ENCODE results near the gene CACNA1G.

Gene CACNA1G

DNA sequence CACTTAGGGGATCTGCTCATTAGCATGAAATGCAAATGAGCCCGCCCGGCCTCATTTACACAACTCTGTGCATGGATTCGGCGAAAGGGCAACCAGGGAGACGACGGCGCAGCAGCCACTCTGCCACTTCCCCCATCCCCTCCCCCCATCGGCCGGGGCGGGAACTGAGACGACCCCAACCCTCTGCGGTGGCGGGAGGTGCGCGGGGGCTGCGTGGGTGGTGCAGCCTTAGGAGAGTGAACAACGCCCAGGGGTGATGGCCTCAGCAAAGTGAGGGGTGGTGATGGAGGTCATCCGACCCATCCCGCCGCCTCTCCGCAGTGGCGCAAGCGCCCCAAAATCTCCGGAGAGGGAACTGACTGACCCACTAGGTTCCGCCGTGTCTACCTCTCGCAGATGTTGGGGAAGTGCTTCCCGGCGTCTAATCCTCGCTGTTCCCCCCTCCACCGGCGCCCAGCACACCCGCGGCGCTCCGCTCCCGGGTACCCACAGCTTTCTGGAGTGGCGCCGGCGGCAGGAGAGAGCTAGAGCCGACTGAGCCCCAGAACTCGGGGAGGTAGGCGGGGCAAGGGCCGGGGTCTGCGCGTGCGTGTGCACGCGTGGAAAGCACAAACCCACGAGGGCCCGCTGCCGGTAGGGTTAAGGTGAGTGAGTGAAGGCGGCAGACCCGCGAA, 1.4 kb upstream of the CACNA1G start:
- Histone ChIP-seq H3K4me2 (peak overlapping the region; percentile 94 to 99 (median 98)), H4K20me1 (peaks cover 0 to 73% (median 48%) of the 10 kb centered on the region in 11 experiments; a peak in 18 of 22 replicates), H3K27ac (no peak overlapping the region), H3K4me3 (peak overlapping the region in 8 of 10 experiments; percentile 8 to 71 (median 26); a peak in 5 of 20 replicates), H3K9me3 (replicated peaks in 1 of 11) (peaks cover 0 to 9% (median 0%) of the 10 kb centered on the region in 11 experiments; a peak in 4 of 22 replicates), H3K36me3 (no peaks in the 10 kb centered on the region), H3K27me3 (peaks cover 76 to 86% (median 79%) of the 10 kb centered on the region in 11 experiments), H3K9ac (no peak overlapping the region), H3K4me1 (peaks cover 21 to 34% (median 25%) of the 10 kb centered on the region in 10 experiments)
- no peak for TF ChIP-seq Cebpa-rat (IDR thresholded peaks at IDR 0.05)

DNA sequence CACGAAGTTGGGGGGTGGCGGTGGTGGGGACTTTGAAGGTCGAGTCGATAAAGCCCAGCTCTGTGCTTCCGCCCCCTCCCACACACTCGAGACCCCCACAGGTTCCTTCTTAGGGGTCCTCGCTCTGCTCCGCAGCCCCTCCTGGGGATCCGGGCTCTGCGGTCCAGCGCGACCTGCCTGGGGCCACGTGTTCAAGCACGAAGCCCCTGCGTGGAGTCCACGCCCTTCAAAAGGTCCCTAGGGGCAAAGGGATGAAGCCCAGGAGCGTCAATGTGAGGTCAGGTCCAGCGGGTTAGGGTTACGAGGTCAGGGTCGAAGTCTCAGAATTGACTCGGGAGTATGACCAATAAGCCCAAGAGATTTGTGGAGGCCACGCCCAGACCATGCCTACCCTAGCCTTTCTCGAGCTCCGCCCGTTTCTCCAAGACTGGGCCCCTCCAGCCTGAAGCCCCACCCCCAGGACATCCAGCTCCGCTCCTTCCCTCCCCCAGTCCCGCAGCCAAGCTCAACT, 786 bp upstream of the CACNA1G start:
- Histone ChIP-seq H3K9me3 (replicated peaks in 1 of 11) (peaks cover 0 to 9% (median 0%) of the 10 kb centered on the region in 11 experiments; a peak in 4 of 22 replicates), H4K20me1 (peaks cover 0 to 72% (median 48%) of the 10 kb centered on the region in 11 experiments; a peak in 18 of 22 replicates), H3K4me3 (peak overlapping the region; percentile 22 to 71 (median 59); a peak in 13 of 20 replicates), H3K36me3 (no peaks in the 10 kb centered on the region), H3K4me2 (peak overlapping the region; percentile 94 to 99 (median 98)), H3K9ac (no peak overlapping the region), H3K27me3 (peaks cover 83 to 92% (median 85%) of the 10 kb centered on the region in 11 experiments), H3K4me1 (peaks cover 21 to 34% (median 25%) of the 10 kb centered on the region in 10 experiments), H3K27ac (no peak overlapping the region)
- no peak for TF ChIP-seq Cebpa-rat (IDR thresholded peaks at IDR 0.05)

DNA sequence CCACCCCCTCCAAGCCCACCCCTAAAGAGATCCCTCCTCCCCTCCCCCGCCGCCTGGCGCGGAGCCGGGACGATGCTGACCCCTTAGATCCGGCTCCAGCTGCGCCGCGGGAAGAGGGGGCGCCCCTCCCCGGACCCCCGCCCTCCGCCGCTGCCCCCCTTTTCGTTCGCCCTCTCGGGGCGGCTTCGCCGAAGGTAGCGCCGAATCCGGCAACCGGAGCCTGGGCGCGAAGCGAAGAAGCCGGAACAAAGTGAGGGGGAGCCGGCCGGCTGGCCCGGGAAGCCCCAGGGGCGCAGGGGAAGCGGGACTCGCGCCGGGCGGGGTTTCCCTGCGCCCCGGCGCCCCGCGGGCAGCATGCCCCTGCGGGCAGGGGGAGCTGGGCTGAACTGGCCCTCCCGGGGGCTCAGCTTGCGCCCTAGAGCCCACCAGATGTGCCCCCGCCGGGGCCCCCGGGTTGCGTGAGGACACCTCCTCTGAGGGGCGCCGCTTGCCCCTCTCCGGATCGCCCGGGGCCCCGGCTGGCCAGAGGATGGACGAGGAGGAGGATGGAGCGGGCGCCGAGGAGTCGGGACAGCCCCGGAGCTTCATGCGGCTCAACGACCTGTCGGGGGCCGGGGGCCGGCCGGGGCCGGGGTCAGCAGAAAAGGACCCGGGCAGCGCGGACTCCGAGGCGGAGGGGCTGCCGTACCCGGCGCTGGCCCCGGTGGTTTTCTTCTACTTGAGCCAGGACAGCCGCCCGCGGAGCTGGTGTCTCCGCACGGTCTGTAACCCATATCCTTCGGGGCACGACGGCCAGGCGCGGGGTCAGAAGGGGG, 623 bp downstream of the CACNA1G start:
- Histone ChIP-seq H3K4me2 (peak overlapping the region; percentile 94 to 99 (median 98)), H3K27ac (no peak overlapping the region), H3K27me3 (peaks cover 91 to 100% (median 99%) of the 10 kb centered on the region in 11 experiments), H4K20me1 (peaks cover 0 to 64% (median 48%) of the 10 kb centered on the region in 11 experiments; a peak in 18 of 22 replicates), H3K4me1 (peaks cover 21 to 35% (median 28%) of the 10 kb centered on the region in 10 experiments), H3K9ac (peak overlapping the region in 10 of 11 experiments; percentile 42 to 70 (median 57); a peak in 15 of 22 replicates), H3K4me3 (peak overlapping the region; percentile 44 to 71 (median 59)), H3K36me3 (no peaks in the 10 kb centered on the region), H3K9me3 (replicated peaks in 1 of 11) (peaks cover 0 to 9% (median 0%) of the 10 kb centered on the region in 11 experiments; a peak in 4 of 22 replicates)
- no peak for TF ChIP-seq Cebpa-rat (IDR thresholded peaks at IDR 0.05)

DNA sequence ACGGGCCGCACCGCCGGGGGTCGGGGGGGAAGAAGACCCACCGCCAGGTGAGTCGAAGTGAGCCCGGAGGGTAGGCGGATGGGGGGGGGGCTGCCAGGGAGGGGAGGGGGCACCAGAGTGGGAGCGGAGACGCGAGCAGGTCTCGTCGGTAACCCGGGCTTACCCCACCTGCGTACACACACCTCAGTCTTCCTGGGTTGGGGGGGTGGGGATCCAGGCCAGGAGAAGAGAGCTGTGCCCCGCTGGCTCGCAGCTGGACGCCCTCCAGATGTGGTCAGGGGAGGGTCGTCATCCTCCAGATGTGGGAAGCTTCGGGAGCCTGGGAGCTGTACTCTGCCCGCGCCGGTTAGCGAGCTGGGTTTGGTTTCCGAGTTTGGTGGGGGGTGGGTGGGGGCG, 1.2 kb downstream of the CACNA1G start:
- Histone ChIP-seq H3K4me2 (peak overlapping the region in 10 of 11 experiments; percentile 94 to 99 (median 98); a peak in 12 of 22 replicates), H3K27me3 (peaks cover 94 to 100% (median 100%) of the 10 kb centered on the region in 11 experiments), H4K20me1 (peaks cover 0 to 63% (median 48%) of the 10 kb centered on the region in 11 experiments; a peak in 18 of 22 replicates)

DNA sequence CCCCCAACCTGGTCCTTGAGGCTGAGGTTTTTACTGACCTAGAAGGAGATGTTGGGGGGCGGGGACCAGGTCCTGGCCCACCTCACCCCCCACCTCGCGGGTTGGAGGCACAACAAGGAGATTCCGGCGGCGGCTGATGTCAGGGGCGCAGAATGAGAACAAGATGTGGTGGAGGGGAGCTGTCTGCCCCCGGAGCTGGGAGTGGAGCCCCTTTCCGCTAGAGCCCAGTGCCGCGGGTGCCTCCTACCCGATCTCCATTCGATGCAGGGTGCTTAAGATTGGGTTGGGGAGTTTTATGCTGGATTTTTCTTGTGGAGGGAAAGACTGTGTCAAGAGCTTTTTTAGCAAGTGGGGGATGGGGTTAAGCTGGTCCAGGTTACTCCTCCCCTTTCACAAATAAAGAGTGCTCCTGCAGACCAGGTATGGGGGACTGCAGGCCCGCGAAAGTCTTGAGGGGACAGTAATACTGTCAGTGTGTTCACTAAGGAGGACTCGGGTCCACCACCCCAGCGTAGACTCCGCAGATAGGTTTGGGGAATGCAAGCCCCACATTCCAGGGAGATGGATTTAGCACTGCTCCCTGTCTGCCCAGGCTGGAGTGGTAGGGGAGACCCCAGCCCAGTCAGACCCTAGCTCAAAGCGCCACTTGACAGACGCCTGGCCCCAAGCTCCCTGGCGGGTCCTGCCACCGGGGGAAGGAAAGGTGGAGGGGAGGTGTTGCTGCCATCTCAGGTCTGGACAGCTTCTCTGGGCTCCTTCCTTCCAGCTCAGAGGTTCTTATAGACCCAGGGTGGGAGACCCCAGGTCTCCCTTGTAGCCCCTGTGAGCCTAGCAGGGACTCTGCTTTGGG, 2.0 kb downstream of the CACNA1G start:
- Histone ChIP-seq H3K4me2 (peak overlapping the region in 3 of 11 experiments; percentile 25 to 40 (median 26); a peak in 4 of 22 replicates), H3K9me3 (replicated peaks in 1 of 11) (peaks cover 0 to 9% (median 0%) of the 10 kb centered on the region in 11 experiments; a peak in 4 of 22 replicates), H3K27ac (no peak overlapping the region), H3K4me3 (no peak overlapping the region), H3K27me3 (peaks cover 89 to 100% (median 100%) of the 10 kb centered on the region in 11 experiments), H3K4me1 (peaks cover 21 to 35% (median 28%) of the 10 kb centered on the region in 10 experiments), H3K36me3 (no peaks in the 10 kb centered on the region), H3K9ac (no peak overlapping the region), H4K20me1 (peaks cover 0 to 64% (median 45%) of the 10 kb centered on the region in 11 experiments; a peak in 18 of 22 replicates)
- TF ChIP-seq Cebpa-rat (IDR thresholded peaks at IDR 0.05), result no peak

More for the DNA sequence above, 1.2 kb downstream of the CACNA1G start:
- Histone ChIP-seq H3K27ac (no peak overlapping the region), H3K4me3 (peak overlapping the region in 2 of 10 experiments; percentile 61 to 65; a peak in 3 of 20 replicates), H3K9me3 (replicated peaks in 1 of 11) (peaks cover 0 to 9% (median 0%) of the 10 kb centered on the region in 11 experiments; a peak in 4 of 22 replicates), H3K36me3 (no peaks in the 10 kb centered on the region), H3K4me1 (peaks cover 21 to 35% (median 28%) of the 10 kb centered on the region in 10 experiments), H3K9ac (no peak overlapping the region)
- no peak for TF ChIP-seq Cebpa-rat (IDR thresholded peaks at IDR 0.05)

DNA sequence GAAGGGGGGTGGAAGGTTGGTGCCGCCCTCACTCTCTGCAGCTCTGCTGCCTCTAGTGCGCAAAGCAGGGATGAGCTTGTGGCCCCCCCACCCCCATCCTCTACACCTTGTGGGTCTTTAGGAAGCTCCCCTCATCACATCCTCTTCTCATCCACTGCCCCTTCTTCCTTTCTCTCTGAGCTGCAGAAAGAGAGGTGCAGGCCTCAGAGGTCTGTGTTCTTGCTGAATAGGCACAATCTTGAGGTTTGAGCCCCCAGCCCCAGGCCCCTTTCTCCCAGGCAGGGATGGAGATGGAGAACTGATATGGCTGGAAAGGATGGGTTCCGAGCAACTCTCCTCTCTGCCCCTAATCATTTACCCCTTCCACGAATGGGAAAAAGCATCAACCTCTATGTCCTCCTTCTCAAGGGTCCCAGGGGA, 2.6 kb downstream of the CACNA1G start:
- Histone ChIP-seq H3K4me3 (no peak overlapping the region), H3K27ac (no peak overlapping the region), H4K20me1 (peaks cover 0 to 58% (median 43%) of the 10 kb centered on the region in 11 experiments; a peak in 18 of 22 replicates), H3K9ac (no peak overlapping the region), H3K36me3 (no peaks in the 10 kb centered on the region), H3K27me3 (peaks cover 83 to 99% (median 97%) of the 10 kb centered on the region in 11 experiments), H3K4me2 (no peak overlapping the region), H3K9me3 (replicated peaks in 1 of 11) (peaks cover 0 to 9% (median 0%) of the 10 kb centered on the region in 11 experiments; a peak in 4 of 22 replicates), H3K4me1 (peaks cover 21 to 35% (median 28%) of the 10 kb centered on the region in 10 experiments)
- TF ChIP-seq Cebpa-rat (IDR thresholded peaks at IDR 0.05), result no peak

DNA sequence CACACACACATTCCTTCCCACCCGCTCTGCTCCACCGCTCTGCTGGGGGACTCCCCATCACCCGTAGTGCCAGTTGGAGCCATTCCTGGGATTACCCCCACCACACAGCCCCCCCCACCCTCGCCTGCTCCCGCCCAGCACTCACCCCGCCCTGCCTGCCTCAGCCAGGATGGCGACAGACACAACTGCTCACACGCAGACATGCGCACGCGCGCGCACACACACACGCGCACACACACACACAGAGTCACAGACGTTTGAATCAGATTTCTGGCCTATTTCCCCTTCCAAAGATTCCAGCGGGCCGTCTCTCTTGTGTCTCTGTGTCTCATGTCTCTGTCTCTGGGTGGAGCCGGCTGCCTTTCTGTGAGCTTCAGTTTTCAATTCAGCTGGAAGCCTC, 4.4 kb downstream of the CACNA1G start:
- peaks cover 65 to 84% (median 79%) of the 10 kb centered on the region in 11 experiments for H3K27me3 ChIP-seq

More for the DNA sequence above, 4.4 kb downstream of the CACNA1G start:
- TF ChIP-seq Cebpa-rat (IDR thresholded peaks at IDR 0.05), result no peak
- Histone ChIP-seq H3K9me3 (replicated peaks in 1 of 11) (peaks cover 0 to 4% (median 0%) of the 10 kb centered on the region in 11 experiments; a peak in 3 of 22 replicates), H3K4me1 (peaks cover 10 to 21% (median 16%) of the 10 kb centered on the region in 10 experiments; a peak in 19 of 20 replicates), H3K4me2 (no peak overlapping the region), H3K27ac (no peak overlapping the region), H3K36me3 (no peaks in the 10 kb centered on the region), H4K20me1 (peaks cover 0 to 41% (median 27%) of the 10 kb centered on the region in 11 experiments; a peak in 18 of 22 replicates), H3K4me3 (no peak overlapping the region), H3K9ac (no peak overlapping the region)

All from BLaER1 treated with 17β-estradiol and CSF1 and Interleukin-3, amounts not matched to agents 10 nM and 100 nM (cell line).